Suprapubic skin (tissue), 4 donors: ENCODE measurements around the gene TSSK1B. TPM values are rescaled to one million over a fixed set of nuclear protein-coding genes. Genes with fewer than 3 reads are reported as not detected.
"Not testable (repeated sequence)": the region's sequence is repeated elsewhere in the genome, so short reads cannot be mapped to it uniquely, and the experiment has no call there.

Source experiments
- DNase-seq, 2 donors: peaks; one replicate each; pipeline ENCODE4 v3.0.0-alpha.2; 2019; ENCODE audit warnings: low spot score in 2 of 2
- H3K27ac ChIP-seq: fragments of 200-600 bp; sonication (generic); one replicate; pipeline ENCODE4 v1.5.1; 2019
- H3K27me3 ChIP-seq: fragments of 200-600 bp; sonication (generic); one replicate; pipeline ENCODE4 v1.5.1; 2019
- H3K36me3 ChIP-seq: fragments of 200-600 bp; sonication (generic); one replicate; pipeline ENCODE4 v1.5.1; 2019
- H3K4me1 ChIP-seq: fragments of 200-600 bp; sonication (generic); one replicate; pipeline ENCODE4 v1.5.1; 2019
- H3K4me3 ChIP-seq: fragments of 200-600 bp; sonication (generic); one replicate; pipeline ENCODE4 v1.5.1; 2019; ENCODE audit warnings: mild to moderate bottlenecking
- H3K9me3 ChIP-seq: fragments of 200-600 bp; sonication (generic); one replicate; pipeline ENCODE4 v1.5.1; 2019
- EP300 ChIP-seq: sonication (generic); formaldehyde crosslinking; IDR thresholded peaks from one replicate; pipeline ENCODE4 v1.6.1; 2017; ENCODE audit warnings: antibody characterized with exemption
- POLR2A ChIP-seq, 2 donors: fragments of 450-650 bp; IDR thresholded peaks; one replicate each; pipeline ENCODE4 v1.6.1; 2017; ENCODE audit warnings: antibody characterized with exemption in 2 of 2, mild to moderate bottlenecking in 2 of 2, moderate library complexity in 2 of 2
- POLR2AphosphoS5 ChIP-seq, 3 donors: sonication (generic); formaldehyde crosslinking; IDR thresholded peaks; one replicate each; pipeline ENCODE4 v1.6.1; 2017; ENCODE audit warnings: antibody characterized with exemption in 3 of 3
- WGBS: methylation state at CpG from one replicate; pipeline ENCODE4 v1.1.5; 2018; 5-methylcytosine and 5-hydroxymethylcytosine counted together
- total RNA-seq, 4 donors: library from RNA; depleted of rRNA; stranded (reverse); fragments of >200 nt; gene quantifications; one replicate each; pipeline ENCODE4 v1.1.0, GENCODE V29; 2016
- TF ChIP-seq, protein P1 (sequence below), 2 donors: fragments of 200-600 bp in 1 of 2; fragments of 450-650 bp in 1 of 2; sonication (generic) in 1 of 2; IDR thresholded peaks; one replicate each; pipeline ENCODE4 v1.5.1; 2016 to 2019; ENCODE audit warnings: antibody characterized with exemption in 2 of 2, mild to moderate bottlenecking in 1 of 2, moderate library complexity in 1 of 2

TSSK1B gene
- total RNA-seq, 4 donors from 2014 or later: 0.42 to 3.9 (median 2.8) TPM; not detected in 1

DNA sequence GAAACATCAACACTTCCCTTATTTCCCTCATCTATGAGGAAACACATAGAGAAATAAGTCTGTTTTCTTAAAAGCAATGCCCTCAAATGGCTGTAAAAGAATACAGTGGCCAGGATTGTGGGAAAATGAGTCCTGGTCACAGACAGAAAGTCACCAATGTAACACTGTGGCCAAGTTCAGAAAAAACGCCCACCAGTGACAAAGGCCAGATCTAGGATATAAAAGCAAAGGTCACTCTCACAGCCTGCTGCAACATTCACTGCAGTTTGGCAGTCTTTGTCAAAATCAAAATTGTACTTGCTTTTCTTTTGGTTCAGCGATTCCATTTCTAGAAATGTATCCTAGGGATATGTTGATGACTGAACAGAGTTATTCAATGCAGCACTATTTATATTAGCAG is 30.5 kb downstream of the TSSK1B start:
- no peak overlapping the region for H3K27ac ChIP-seq
- TF ChIP-seq POLR2AphosphoS5 (IDR thresholded peaks at IDR 0.05): no peak
- TF ChIP-seq, protein P1, sequence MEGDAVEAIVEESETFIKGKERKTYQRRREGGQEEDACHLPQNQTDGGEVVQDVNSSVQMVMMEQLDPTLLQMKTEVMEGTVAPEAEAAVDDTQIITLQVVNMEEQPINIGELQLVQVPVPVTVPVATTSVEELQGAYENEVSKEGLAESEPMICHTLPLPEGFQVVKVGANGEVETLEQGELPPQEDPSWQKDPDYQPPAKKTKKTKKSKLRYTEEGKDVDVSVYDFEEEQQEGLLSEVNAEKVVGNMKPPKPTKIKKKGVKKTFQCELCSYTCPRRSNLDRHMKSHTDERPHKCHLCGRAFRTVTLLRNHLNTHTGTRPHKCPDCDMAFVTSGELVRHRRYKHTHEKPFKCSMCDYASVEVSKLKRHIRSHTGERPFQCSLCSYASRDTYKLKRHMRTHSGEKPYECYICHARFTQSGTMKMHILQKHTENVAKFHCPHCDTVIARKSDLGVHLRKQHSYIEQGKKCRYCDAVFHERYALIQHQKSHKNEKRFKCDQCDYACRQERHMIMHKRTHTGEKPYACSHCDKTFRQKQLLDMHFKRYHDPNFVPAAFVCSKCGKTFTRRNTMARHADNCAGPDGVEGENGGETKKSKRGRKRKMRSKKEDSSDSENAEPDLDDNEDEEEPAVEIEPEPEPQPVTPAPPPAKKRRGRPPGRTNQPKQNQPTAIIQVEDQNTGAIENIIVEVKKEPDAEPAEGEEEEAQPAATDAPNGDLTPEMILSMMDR (IDR thresholded peaks at IDR 0.05): no peak
- TF ChIP-seq POLR2A (IDR thresholded peaks at IDR 0.05): no peak
- no peak for TF ChIP-seq EP300
- no peak overlapping the region for H3K4me3 ChIP-seq
- no peaks in the 10 kb centered on the region for H3K9me3 ChIP-seq
- WGBS: 80% methylated on average over 2 of the region's 2 CpGs
- H3K36me3 ChIP-seq: no peaks in the 10 kb centered on the region
- no peak for DNase-seq
- H3K27me3 ChIP-seq: no peaks in the 10 kb centered on the region
- no peaks in the 10 kb centered on the region for H3K4me1 ChIP-seq

DNA sequence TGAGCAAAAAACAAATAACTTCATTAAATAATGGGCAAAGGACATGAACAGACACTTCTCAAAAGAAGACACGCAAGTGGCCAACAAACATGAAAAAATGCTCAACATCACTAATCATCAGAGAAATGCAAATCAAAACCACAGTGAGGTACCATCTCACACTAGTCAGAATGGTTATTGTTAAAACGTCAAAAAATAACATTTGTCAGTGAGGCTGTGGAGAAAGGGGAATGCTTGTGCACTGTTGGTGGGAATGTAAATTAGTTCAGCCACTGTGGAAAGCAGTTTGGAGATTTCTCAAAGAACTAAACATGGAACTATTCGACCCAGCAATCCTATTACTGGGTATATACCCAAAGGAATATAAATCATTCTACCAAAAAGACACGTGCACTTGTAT is 36.8 kb downstream of the TSSK1B start:
- not testable (repeated sequence) for H3K36me3 ChIP-seq, H3K9me3 ChIP-seq, H3K27ac ChIP-seq, H3K4me3 ChIP-seq, DNase-seq, H3K4me1 ChIP-seq, H3K27me3 ChIP-seq
- 69% methylated on average over 4 of the region's 4 CpGs for WGBS

DNA sequence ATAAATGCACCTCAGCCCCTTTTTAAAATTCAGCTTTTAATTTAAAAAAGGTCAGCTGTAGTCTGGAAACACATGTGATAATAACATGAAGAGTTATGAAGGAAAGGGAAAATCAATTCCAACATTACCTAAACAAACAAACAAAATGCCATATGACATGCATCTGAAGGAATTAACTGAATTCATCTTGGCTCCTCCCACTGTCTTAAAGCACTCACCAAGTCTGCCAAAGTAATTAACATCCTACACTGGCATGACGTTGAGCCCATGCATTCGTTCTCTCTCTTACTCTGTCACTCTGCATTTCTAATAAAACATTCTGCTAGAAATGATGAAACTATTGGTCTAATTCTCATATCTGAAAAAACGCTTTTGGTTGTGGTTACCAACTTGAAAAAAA is 37.7 kb downstream of the TSSK1B start:
- TF ChIP-seq POLR2A (IDR thresholded peaks at IDR 0.05): no peak
- TF ChIP-seq POLR2AphosphoS5 (IDR thresholded peaks at IDR 0.05): no peak
- no peak for TF ChIP-seq EP300
- H3K4me1 ChIP-seq: no peaks in the 10 kb centered on the region
- no peaks in the 10 kb centered on the region for H3K27me3 ChIP-seq
- no peak overlapping the region for H3K4me3 ChIP-seq
- H3K9me3 ChIP-seq: no peaks in the 10 kb centered on the region
- H3K36me3 ChIP-seq: no peaks in the 10 kb centered on the region
- H3K27ac ChIP-seq: no peak overlapping the region
- WGBS: 47% methylated on average over 3 of the region's 3 CpGs
- no peak for DNase-seq

DNA sequence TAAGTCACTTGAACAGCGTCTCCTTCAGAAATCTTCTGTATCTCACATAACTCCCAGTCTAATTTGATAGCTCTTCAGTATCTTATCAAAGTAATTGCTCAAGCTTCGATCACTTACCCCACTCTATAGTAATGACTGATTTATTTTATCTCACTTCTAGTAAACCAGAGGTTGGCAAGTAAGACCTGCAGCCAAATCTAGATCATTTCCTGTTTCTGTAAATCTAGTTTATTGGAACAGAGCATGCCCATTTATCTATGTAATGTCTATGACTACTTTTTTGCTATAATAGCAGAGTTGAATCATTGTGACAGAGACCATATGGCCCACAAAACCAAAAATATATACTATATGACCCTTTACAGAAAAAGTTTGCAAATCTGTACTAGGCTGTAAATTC is 40.1 kb downstream of the TSSK1B start:
- Histone ChIP-seq H3K27ac (no peak overlapping the region), H3K36me3 (no peaks in the 10 kb centered on the region), H3K4me1 (no peaks in the 10 kb centered on the region), H3K27me3 (no peaks in the 10 kb centered on the region), H3K9me3 (no peaks in the 10 kb centered on the region), H3K4me3 (no peak overlapping the region)
- no peak for DNase-seq
- WGBS: 76% methylated on average over 2 of the region's 2 CpGs
- TF ChIP-seq EP300 (no peak), POLR2AphosphoS5 (IDR thresholded peaks at IDR 0.05) (no peak), POLR2A (IDR thresholded peaks at IDR 0.05) (no peak)
- TF ChIP-seq, protein P1 (IDR thresholded peaks at IDR 0.05): no peak

DNA sequence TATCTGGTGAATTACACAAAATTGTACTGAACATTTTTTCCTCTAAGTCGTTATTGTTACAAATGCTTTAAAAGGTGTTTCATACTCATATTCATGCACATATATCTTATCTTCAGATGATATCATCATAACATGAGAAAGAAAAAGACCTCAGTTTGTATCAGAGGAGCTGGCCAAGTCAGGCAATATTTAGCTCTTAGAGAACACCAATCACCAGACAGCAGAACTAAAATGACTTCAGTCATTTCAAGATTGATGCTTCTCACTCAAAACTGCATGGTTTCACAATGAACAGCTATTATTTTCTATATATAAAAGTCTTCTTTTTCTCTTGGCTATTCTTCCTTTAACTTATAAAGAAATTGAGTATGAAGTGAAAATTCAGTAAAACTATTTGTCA is 44.6 kb downstream of the TSSK1B start:
- H3K27ac ChIP-seq: no peak overlapping the region
- H3K9me3 ChIP-seq: no peaks in the 10 kb centered on the region
- DNase-seq: no peak
- H3K27me3 ChIP-seq: no peaks in the 10 kb centered on the region
- no peaks in the 10 kb centered on the region for H3K4me1 ChIP-seq
- no peak overlapping the region for H3K4me3 ChIP-seq
- no peak for TF ChIP-seq POLR2AphosphoS5 (IDR thresholded peaks at IDR 0.05)
- TF ChIP-seq, protein P1 (IDR thresholded peaks at IDR 0.05): no peak
- TF ChIP-seq POLR2A (IDR thresholded peaks at IDR 0.05): no peak
- no peak for TF ChIP-seq EP300
- no peaks in the 10 kb centered on the region for H3K36me3 ChIP-seq
- 67% methylated on average over 1 of the region's 1 CpG for WGBS

DNA sequence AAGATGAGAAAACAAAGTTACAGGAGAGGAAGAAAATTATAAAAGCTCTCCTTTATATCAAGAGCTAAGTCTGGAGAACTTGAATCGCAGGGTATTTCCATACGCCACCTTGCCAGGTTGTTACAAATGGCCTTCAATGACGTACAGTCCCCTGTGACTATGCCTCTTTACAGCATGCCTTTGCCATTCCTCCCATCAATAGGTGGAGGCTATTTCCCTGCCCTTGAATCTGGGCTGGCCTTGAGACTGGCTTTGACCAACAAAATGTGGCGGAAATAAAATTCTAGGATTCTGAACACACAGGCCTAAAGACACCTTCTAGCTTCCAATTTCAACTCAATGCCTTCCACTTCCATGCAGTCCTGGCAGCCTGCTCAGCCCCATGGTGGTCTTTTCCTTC is 45.7 kb downstream of the TSSK1B start:
- no peaks in the 10 kb centered on the region for H3K27me3 ChIP-seq
- no peak for DNase-seq
- H3K9me3 ChIP-seq: no peaks in the 10 kb centered on the region
- TF ChIP-seq POLR2A (IDR thresholded peaks at IDR 0.05) (no peak), EP300 (no peak), POLR2AphosphoS5 (IDR thresholded peaks at IDR 0.05) (no peak)
- TF ChIP-seq, protein P1 (IDR thresholded peaks at IDR 0.05): no peak
- H3K4me1 ChIP-seq: no peaks in the 10 kb centered on the region
- H3K4me3 ChIP-seq: no peak overlapping the region
- H3K27ac ChIP-seq: no peak overlapping the region
- WGBS: 92% methylated on average over 4 of the region's 4 CpGs
- no peaks in the 10 kb centered on the region for H3K36me3 ChIP-seq
